Transverse colon (tissue), 4 donors: ENCODE measurements around the gene INO80. TPM values are rescaled to one million over a fixed set of nuclear protein-coding genes. Genes with fewer than 3 reads are reported as not detected.
A peak's percentile ranks its signal among the peaks of the same experiment; 100 is the strongest.

Source experiments
- DNase-seq: peaks from one replicate; pipeline ENCODE4 v3.0.0-alpha.2; 2019
- H3K27ac ChIP-seq, 4 donors: fragments of 200-600 bp; sonication (generic); 2 replicates each; pipeline ENCODE4 v1.5.1; 2016 to 2018; ENCODE audit warnings: inconsistent platforms in 4 of 4
- H3K27me3 ChIP-seq: fragments of 200-600 bp; sonication (generic); 2 replicates; pipeline ENCODE4 v1.5.1; 2017; ENCODE audit warnings: inconsistent platforms
- H3K36me3 ChIP-seq, 4 donors: fragments of 200-600 bp; sonication (generic); 2 replicates each; pipeline ENCODE4 v1.5.1; 2017 to 2019; ENCODE audit warnings: inconsistent platforms in 4 of 4
- H3K4me1 ChIP-seq, 4 donors: fragments of 200-600 bp; sonication (generic); 2 replicates each; pipeline ENCODE4 v1.5.1; 2017 to 2020; ENCODE audit warnings: inconsistent platforms in 4 of 4
- H3K4me3 ChIP-seq, 4 donors: fragments of 200-600 bp; sonication (generic); 1 replicate in 1 of 4; 2 replicates in 3 of 4; pipeline versions ENCODE4 v1.5.1 to v1.6.1; 2017 to 2019; ENCODE audit warnings: inconsistent platforms in 4 of 4
- H3K9me3 ChIP-seq, 2 donors: fragments of 200-600 bp; sonication (generic); 2 replicates each; pipeline ENCODE4 v1.5.1; 2017 to 2019; ENCODE audit warnings: inconsistent platforms in 2 of 2
- CTCF ChIP-seq, 5 experiments: fragments of 200-600 bp in 3 of 5; fragments of 450-650 bp in 2 of 5; sonication (generic) in 3 of 5; IDR thresholded peaks; 1 replicate in 2 of 5; 2 replicates in 3 of 5; pipeline ENCODE4 v1.5.1; 2016 to 2017; ENCODE audit warnings: antibody characterized with exemption in 5 of 5, inconsistent platforms in 3 of 5, mild to moderate bottlenecking in 2 of 5, moderate library complexity in 1 of 5
- EP300 ChIP-seq: sonication (generic); formaldehyde crosslinking; IDR thresholded peaks from one replicate; pipeline ENCODE4 v1.6.1; 2017; ENCODE audit warnings: antibody characterized with exemption, low read depth
- POLR2A ChIP-seq: fragments of 450-650 bp; IDR thresholded peaks from one replicate; pipeline ENCODE4 v1.6.1; 2016; ENCODE audit warnings: antibody characterized with exemption, mild to moderate bottlenecking, moderate library complexity
- POLR2AphosphoS5 ChIP-seq, 3 donors: sonication (generic); formaldehyde crosslinking; IDR thresholded peaks; one replicate each; pipeline ENCODE4 v1.6.1; 2016; ENCODE audit warnings: antibody characterized with exemption in 3 of 3
- WGBS, 2 donors: methylation state at CpG; one replicate each; pipeline ENCODE4 v1.1.5; 2018; ENCODE audit warnings: low coverage in 1 of 2; 5-methylcytosine and 5-hydroxymethylcytosine counted together
- in situ Hi-C, 4 donors: fragments of 200-750 bp; cut with MboI; loops; one replicate each; pipeline versions ENCODE4 v1.15.0 to v1.15.1; 2017; ENCODE audit warnings: low sequenced_read_pairs in 3 of 4, low pct_ligation_motif_present in 1 of 4, low pct_unique_long_range_greater_than_20kb in 1 of 4
- intact Hi-C: fragments of 100-400 bp; cut with DNase I; formaldehyde crosslinking; loops from one replicate; pipeline ENCODE4 v1.15.1; 2023; ENCODE audit warnings: low total_unique reads
- total RNA-seq, 4 donors: library from RNA; depleted of rRNA; stranded (reverse); fragments of >200 nt; gene quantifications; one replicate each; pipeline ENCODE4 v1.1.0, GENCODE V29; 2016

Gene INO80
- total RNA-seq, 4 donors from 2014 or later: 21.8 to 69.1 (median 29.8) TPM

GRCh38 chr15:41055706-41056105 is 60.4 kb downstream of the INO80 start:
- peaks cover 0 to 85% (median 23%) of the 10 kb centered on the region in 4 donors for H3K36me3 ChIP-seq
- in situ Hi-C loops (no loop called here), intact Hi-C loops (no loop called here)
- H3K4me1 ChIP-seq: no peaks in the 10 kb centered on the region
- 94 to 100% methylated on average over 2 of the region's 2 CpGs for WGBS, 2 donors
- no peak for DNase-seq
- TF ChIP-seq POLR2AphosphoS5 (IDR thresholded peaks at IDR 0.05): no peak
- no peak for TF ChIP-seq POLR2A
- TF ChIP-seq CTCF (IDR thresholded peaks at IDR 0.05): no peak
- no peak for TF ChIP-seq EP300
- H3K27me3 ChIP-seq: no peaks in the 10 kb centered on the region
- H3K27ac ChIP-seq: no peak overlapping the region
- H3K9me3 ChIP-seq: no peaks in the 10 kb centered on the region
- no peak overlapping the region for H3K4me3 ChIP-seq

GRCh38 chr15:41051139-41051538 is 64.9 kb downstream of the INO80 start:
- in situ Hi-C loops: no loop called here
- TF ChIP-seq EP300 (no peak), POLR2AphosphoS5 (IDR thresholded peaks at IDR 0.05) (no peak), POLR2A (no peak), CTCF (IDR thresholded peaks at IDR 0.05) (no peak)
- intact Hi-C loops: no loop called here
- WGBS, 2 donors: 94 to 99% methylated on average over 2 of the region's 2 CpGs
- H3K27me3 ChIP-seq: no peaks in the 10 kb centered on the region
- H3K4me3 ChIP-seq: no peak overlapping the region
- H3K4me1 ChIP-seq: peaks cover 0 to 16% (median 6%) of the 10 kb centered on the region in 4 donors
- no peak overlapping the region for H3K27ac ChIP-seq
- peaks cover 0 to 85% (median 20%) of the 10 kb centered on the region in 4 donors for H3K36me3 ChIP-seq
- no peaks in the 10 kb centered on the region for H3K9me3 ChIP-seq
- no peak for DNase-seq

- intact Hi-C loops: no loop called here
- Histone ChIP-seq H3K27me3 (no peaks in the 10 kb centered on the region), H3K9me3 (no peaks in the 10 kb centered on the region), H3K27ac (peak overlapping the region in 3 of 4 donors; percentile 14 to 49 (median 44)), H3K36me3 (peaks cover 0 to 76% (median 20%) of the 10 kb centered on the region in 4 donors), H3K4me1 (peaks cover 0 to 16% (median 6%) of the 10 kb centered on the region in 4 donors), H3K4me3 (no peak overlapping the region)
- TF ChIP-seq EP300 (no peak), CTCF (IDR thresholded peaks at IDR 0.05) (no peak), POLR2A (no peak), POLR2AphosphoS5 (IDR thresholded peaks at IDR 0.05) (no peak)
- no peak for DNase-seq
- in situ Hi-C loops: no loop called here
- 50 to 61% methylated on average over 1 of the region's 1 CpG for WGBS, 2 donors
These were observed 67.2 kb downstream of the INO80 start for GRCh38 chr15:41048852-41049251.

- Histone ChIP-seq H3K27me3 (no peaks in the 10 kb centered on the region), H3K4me1 (peaks cover 0 to 16% (median 6%) of the 10 kb centered on the region in 4 donors), H3K36me3 (peaks cover 0 to 74% (median 18%) of the 10 kb centered on the region in 4 donors), H3K4me3 (no peak overlapping the region), H3K27ac (peak overlapping the region; percentile 14 to 51 (median 46)), H3K9me3 (no peaks in the 10 kb centered on the region)
- DNase-seq: no peak
- in situ Hi-C loops (no loop called here), intact Hi-C loops (no loop called here)
- TF ChIP-seq CTCF (IDR thresholded peaks at IDR 0.05) (no peak), POLR2A (no peak), EP300 (no peak), POLR2AphosphoS5 (IDR thresholded peaks at IDR 0.05) (no peak)
These were observed 67.7 kb downstream of the INO80 start for GRCh38 chr15:41048397-41048796.
